Measurements from ENCODE around the gene CRPPA.

GRCh38 chr7:16419126-16419525, 2.2 kb downstream of the CRPPA start:
- TF ChIP-seq CTCF (IDR thresholded peaks at IDR 0.05 in 2 of 3, conservative IDR thresholded peaks at IDR 0.05 in 1 of 3; ENCODE audit: borderline replicate concordance in 1 of 3, insufficient read depth in 1 of 3, low read depth in 2 of 3, low read length in 2 of 3) (no peak), EZH2 (IDR thresholded peaks at IDR 0.05) (no peak), ATF3 (IDR thresholded peaks at IDR 0.05) (no peak), YY1 (IDR thresholded peaks at IDR 0.05; ENCODE audit: extremely low read depth, insufficient replicate concordance, low read depth, low read length) (no peak), REST (IDR thresholded peaks at IDR 0.05; ENCODE audit: low read depth) (no peak), POLR2A (IDR thresholded peaks at IDR 0.05; ENCODE audit: borderline replicate concordance, extremely low read depth, insufficient read depth, insufficient read length) (no peak), SIN3A (IDR thresholded peaks at IDR 0.05; ENCODE audit: low read depth) (no peak), EZH2phosphoT487 (IDR thresholded peaks at IDR 0.05; ENCODE audit: borderline replicate concordance) (no peak), MAX (IDR thresholded peaks at IDR 0.05) (no peak), SP1 (IDR thresholded peaks at IDR 0.05; ENCODE audit: low read depth) (no peak)

Measured in HCT116 (cell line).